Karpas-422 (cell line): Measurements from ENCODE around the gene SBK2. TPM values are rescaled to one million over a fixed set of nuclear protein-coding genes. Genes with fewer than 3 reads are reported as not detected.
"Not testable (repeated sequence)": the region's sequence is repeated elsewhere in the genome, so short reads cannot be mapped to it uniquely, and the experiment has no call there.

Experiments used
- DNase-seq: peaks from one replicate; pipeline ENCODE4 v3.0.0-alpha.2; 2015
- H2AFZ ChIP-seq: fragments of 200-600 bp; sonication (generic); 2 replicates; pipeline ENCODE4 v1.6.1; 2014; ENCODE audit warnings: antibody characterized with exemption, low read length, mixed read lengths
- H3K27ac ChIP-seq: fragments of 200-600 bp; sonication (generic); 2 replicates; pipeline ENCODE4 v1.5.1; 2014; ENCODE audit warnings: mild to moderate bottlenecking, low read length, moderate library complexity
- H3K27me3 ChIP-seq: fragments of 200-600 bp; sonication (generic); 2 replicates; pipeline ENCODE4 v1.6.1; 2014; ENCODE audit warnings: low read length, mixed read lengths
- H3K36me3 ChIP-seq: fragments of 200-600 bp; sonication (generic); 2 replicates; pipeline ENCODE4 v1.6.1; 2014; ENCODE audit warnings: low read length, mixed read lengths; ENCODE audit not compliant: insufficient read depth
- H3K4me1 ChIP-seq: fragments of 200-600 bp; sonication (generic); 2 replicates; pipeline ENCODE4 v1.6.1; 2014; ENCODE audit warnings: mild to moderate bottlenecking, low read length, mixed read lengths
- H3K4me2 ChIP-seq: fragments of 200-600 bp; sonication (generic); 2 replicates; pipeline ENCODE4 v1.6.1; 2014; ENCODE audit warnings: low read length, low read depth, mild to moderate bottlenecking; ENCODE audit not compliant: poor library complexity, severe bottlenecking
- H3K4me3 ChIP-seq: fragments of 200-600 bp; sonication (generic); 2 replicates; pipeline ENCODE4 v1.5.1; 2014; ENCODE audit warnings: mild to moderate bottlenecking, antibody characterized with exemption, low read length, mixed read lengths
- H3K79me2 ChIP-seq: fragments of 200-600 bp; sonication (generic); 2 replicates; pipeline ENCODE4 v1.6.1; 2014; ENCODE audit warnings: mild to moderate bottlenecking, low read length, mixed read lengths
- H3K9ac ChIP-seq: fragments of 200-600 bp; sonication (generic); 2 replicates; pipeline ENCODE4 v1.6.0; 2014; ENCODE audit warnings: low read length
- H3K9me2 ChIP-seq: fragments of 200-600 bp; sonication (generic), shearing (Covaris generic); replicated peaks from 2 replicates; pipeline ENCODE4 v1.6.0; 2014; ENCODE audit warnings: mild to moderate bottlenecking, low read length, moderate library complexity; ENCODE audit not compliant: insufficient read depth
- H3K9me3 ChIP-seq: fragments of 300-700, 200-600 bp; sonication (generic); 2 replicates; pipeline ENCODE4 v1.6.1; 2014; ENCODE audit warnings: low read length, mixed read lengths
- H4K20me1 ChIP-seq: fragments of 200-600 bp; sonication (generic); 2 replicates; pipeline ENCODE4 v1.6.1; 2014; ENCODE audit warnings: mild to moderate bottlenecking, antibody characterized with exemption, low read length, low read depth; ENCODE audit not compliant: insufficient read depth
- total RNA-seq: library from RNA; depleted of rRNA; stranded (reverse); fragments of >200 nt; shearing (Covaris generic); gene quantifications from 2 replicates; pipeline ENCODE4 v1.2.3, GENCODE V29; 2014; ENCODE audit warnings: low replicate concordance

The SBK2 gene
- total RNA-seq, 1 experiment from 2014 or later: not detected

GRCh38 chr19:55535965-55536350 is 975 bp downstream of the SBK2 start:
- no peaks in the 10 kb centered on the region for H3K9me2 ChIP-seq
- H4K20me1 ChIP-seq: no peaks in the 10 kb centered on the region
- H3K4me3 ChIP-seq: no peak overlapping the region
- no peaks in the 10 kb centered on the region for H3K4me1 ChIP-seq
- H3K36me3 ChIP-seq: no peaks in the 10 kb centered on the region
- no peak overlapping the region for H3K9ac ChIP-seq
- H3K27me3 ChIP-seq: no peaks in the 10 kb centered on the region
- no peaks in the 10 kb centered on the region for H3K79me2 ChIP-seq
- DNase-seq: no peak
- no peak overlapping the region for H3K4me2 ChIP-seq
- H3K27ac ChIP-seq: no peak overlapping the region
- H2AFZ ChIP-seq: no peak overlapping the region
- H3K9me3 ChIP-seq: no peaks in the 10 kb centered on the region

GRCh38 chr19:55535173-55535964 is 1.6 kb downstream of the SBK2 start:
- Histone ChIP-seq H3K36me3 (no peaks in the 10 kb centered on the region), H3K9me3 (no peaks in the 10 kb centered on the region), H3K9me2 (no peaks in the 10 kb centered on the region), H3K4me2 (no peak overlapping the region), H3K79me2 (no peaks in the 10 kb centered on the region), H3K9ac (no peak overlapping the region), H3K27me3 (no peaks in the 10 kb centered on the region), H2AFZ (no peak overlapping the region), H3K4me1 (no peaks in the 10 kb centered on the region), H3K27ac (no peak overlapping the region), H4K20me1 (no peaks in the 10 kb centered on the region), H3K4me3 (no peak overlapping the region)
- DNase-seq: no peak

- not testable (repeated sequence) for H3K27me3 ChIP-seq, DNase-seq, H2AFZ ChIP-seq, H3K9me2 ChIP-seq, H3K36me3 ChIP-seq, H3K4me1 ChIP-seq, H3K79me2 ChIP-seq, H3K9me3 ChIP-seq, H3K4me3 ChIP-seq, H4K20me1 ChIP-seq, H3K4me2 ChIP-seq, H3K27ac ChIP-seq, H3K9ac ChIP-seq
Measured at GRCh38 chr19:55534280-55534679, 2.7 kb downstream of the SBK2 start.

GRCh38 chr19:55530996-55531395 is 5.9 kb downstream of the SBK2 start:
- no peak overlapping the region for H3K27ac ChIP-seq
- H3K4me1 ChIP-seq: no peaks in the 10 kb centered on the region
- no peak overlapping the region for H2AFZ ChIP-seq
- H3K4me3 ChIP-seq: no peak overlapping the region
- no peaks in the 10 kb centered on the region for H3K9me2 ChIP-seq
- no peaks in the 10 kb centered on the region for H3K79me2 ChIP-seq
- no peak for DNase-seq
- H4K20me1 ChIP-seq: no peaks in the 10 kb centered on the region
- peaks cover 6% of the 10 kb centered on the region; the same call in 1 of the 2 replicates for H3K9me3 ChIP-seq
- H3K27me3 ChIP-seq: no peaks in the 10 kb centered on the region
- no peak overlapping the region for H3K9ac ChIP-seq
- H3K36me3 ChIP-seq: no peaks in the 10 kb centered on the region
- no peak overlapping the region for H3K4me2 ChIP-seq

GRCh38 chr19:55529636-55530234 is 7.2 kb downstream of the SBK2 start:
- H3K9ac ChIP-seq: no peak overlapping the region
- H2AFZ ChIP-seq: no peak overlapping the region
- no peaks in the 10 kb centered on the region for H3K36me3 ChIP-seq
- no peak for DNase-seq
- no peak overlapping the region for H3K4me3 ChIP-seq
- no peaks in the 10 kb centered on the region for H3K27me3 ChIP-seq
- no peak overlapping the region for H3K27ac ChIP-seq
- H3K9me3 ChIP-seq: peaks cover 6% of the 10 kb centered on the region; the same call in 1 of the 2 replicates
- H3K4me1 ChIP-seq: no peaks in the 10 kb centered on the region
- H3K79me2 ChIP-seq: no peaks in the 10 kb centered on the region
- H3K9me2 ChIP-seq: no peaks in the 10 kb centered on the region
- no peaks in the 10 kb centered on the region for H4K20me1 ChIP-seq
- H3K4me2 ChIP-seq: no peak overlapping the region

- no peak overlapping the region for H3K4me2 ChIP-seq
Measured at GRCh38 chr19:55528030-55528803, 8.7 kb downstream of the SBK2 start.

GRCh38 chr19:55527197-55528029 is 9.5 kb downstream of the SBK2 start:
- Histone ChIP-seq H3K9me2 (no peaks in the 10 kb centered on the region), H3K4me3 (no peak overlapping the region), H3K79me2 (no peaks in the 10 kb centered on the region), H2AFZ (no peak overlapping the region), H3K9ac (no peak overlapping the region), H4K20me1 (no peaks in the 10 kb centered on the region), H3K9me3 (peaks cover 6% of the 10 kb centered on the region; the same call in 1 of the 2 replicates), H3K36me3 (no peaks in the 10 kb centered on the region), H3K27ac (no peak overlapping the region), H3K4me2 (no peak overlapping the region), H3K27me3 (no peaks in the 10 kb centered on the region), H3K4me1 (no peaks in the 10 kb centered on the region)
- DNase-seq: no peak

More at GRCh38 chr19:55528030-55528803, 8.7 kb downstream of the SBK2 start:
- H3K27me3 ChIP-seq: no peaks in the 10 kb centered on the region
- no peak overlapping the region for H3K4me3 ChIP-seq
- no peak overlapping the region for H3K27ac ChIP-seq
- peaks cover 6% of the 10 kb centered on the region; the same call in 1 of the 2 replicates for H3K9me3 ChIP-seq
- no peak overlapping the region for H2AFZ ChIP-seq
- no peaks in the 10 kb centered on the region for H4K20me1 ChIP-seq
- no peaks in the 10 kb centered on the region for H3K36me3 ChIP-seq
- no peak for DNase-seq
- H3K4me1 ChIP-seq: no peaks in the 10 kb centered on the region
- no peaks in the 10 kb centered on the region for H3K79me2 ChIP-seq
- no peaks in the 10 kb centered on the region for H3K9me2 ChIP-seq
- H3K9ac ChIP-seq: no peak overlapping the region
